B cell (primary cell): ENCODE data around the gene LTBP2.

Experiments
- EZH2 ChIP-seq: IDR thresholded peaks from 2 replicates; pipeline ENCODE4 v1.6.1; 2012; ENCODE audit warnings: borderline replicate concordance, low read depth, mild to moderate bottlenecking, moderate library complexity, low read length; ENCODE audit not compliant: insufficient read depth, poor library complexity, severe bottlenecking
- TF ChIP-seq, protein P1 (sequence below): fragments of 200-600 bp; IDR thresholded peaks from one replicate; pipeline ENCODE4 v1.8.0; 2022; ENCODE audit warnings: antibody characterized with exemption, mild to moderate bottlenecking

DNA sequence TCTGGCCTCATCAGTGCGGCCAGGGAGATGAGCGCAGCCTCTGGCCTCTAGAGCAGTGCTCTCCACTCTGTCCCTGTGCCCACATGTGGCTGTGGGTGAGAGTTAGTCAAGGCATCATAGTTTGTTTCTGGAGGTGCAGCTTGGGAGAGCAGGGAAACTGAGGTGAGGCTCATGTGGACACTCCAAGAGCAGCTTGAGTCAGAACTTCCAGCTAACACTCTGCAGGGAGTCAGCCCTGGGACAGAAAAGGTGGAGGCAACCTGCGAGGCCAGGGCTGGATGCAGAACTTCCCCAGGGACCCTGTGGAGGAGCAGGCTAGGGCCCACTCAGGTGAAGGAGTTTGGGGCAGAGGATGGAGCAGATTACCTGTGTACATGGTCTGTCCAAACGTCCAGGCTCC is 107.6 kb downstream of the LTBP2 start:
- TF ChIP-seq, protein P1, sequence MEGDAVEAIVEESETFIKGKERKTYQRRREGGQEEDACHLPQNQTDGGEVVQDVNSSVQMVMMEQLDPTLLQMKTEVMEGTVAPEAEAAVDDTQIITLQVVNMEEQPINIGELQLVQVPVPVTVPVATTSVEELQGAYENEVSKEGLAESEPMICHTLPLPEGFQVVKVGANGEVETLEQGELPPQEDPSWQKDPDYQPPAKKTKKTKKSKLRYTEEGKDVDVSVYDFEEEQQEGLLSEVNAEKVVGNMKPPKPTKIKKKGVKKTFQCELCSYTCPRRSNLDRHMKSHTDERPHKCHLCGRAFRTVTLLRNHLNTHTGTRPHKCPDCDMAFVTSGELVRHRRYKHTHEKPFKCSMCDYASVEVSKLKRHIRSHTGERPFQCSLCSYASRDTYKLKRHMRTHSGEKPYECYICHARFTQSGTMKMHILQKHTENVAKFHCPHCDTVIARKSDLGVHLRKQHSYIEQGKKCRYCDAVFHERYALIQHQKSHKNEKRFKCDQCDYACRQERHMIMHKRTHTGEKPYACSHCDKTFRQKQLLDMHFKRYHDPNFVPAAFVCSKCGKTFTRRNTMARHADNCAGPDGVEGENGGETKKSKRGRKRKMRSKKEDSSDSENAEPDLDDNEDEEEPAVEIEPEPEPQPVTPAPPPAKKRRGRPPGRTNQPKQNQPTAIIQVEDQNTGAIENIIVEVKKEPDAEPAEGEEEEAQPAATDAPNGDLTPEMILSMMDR, result no peak
- no peak for TF ChIP-seq EZH2
